HCT116 (cell line): Measurements from ENCODE around the gene IGFBP2.

ENCODE experiments used
- POLR2A ChIP-seq: IDR thresholded peaks from 2 replicates; pipeline ENCODE4 v1.7.0; 2011; ENCODE audit warnings: borderline replicate concordance; ENCODE audit not compliant: insufficient read depth, insufficient read length; ENCODE audit errors: extremely low read depth
- SIN3A ChIP-seq: IDR thresholded peaks from 2 replicates; pipeline ENCODE4 v1.6.1; 2012; ENCODE audit warnings: low read depth

GRCh38 chr2:216653931-216654365 is 20.7 kb downstream of the IGFBP2 start:
- TF ChIP-seq SIN3A (no peak), POLR2A (no peak)
